IPS DF 19.7 (cell line): ENCODE results near the gene USP3.
"Not testable (repeated sequence)": the region's sequence is repeated elsewhere in the genome, so short reads cannot be mapped to it uniquely, and the experiment has no call there.

ENCODE experiments used
- DNase-seq: peaks from one replicate; pipeline ENCODE4 v3.0.0-alpha.2; 2013; ENCODE audit warnings: low read depth, low spot score

Gene USP3

DNA sequence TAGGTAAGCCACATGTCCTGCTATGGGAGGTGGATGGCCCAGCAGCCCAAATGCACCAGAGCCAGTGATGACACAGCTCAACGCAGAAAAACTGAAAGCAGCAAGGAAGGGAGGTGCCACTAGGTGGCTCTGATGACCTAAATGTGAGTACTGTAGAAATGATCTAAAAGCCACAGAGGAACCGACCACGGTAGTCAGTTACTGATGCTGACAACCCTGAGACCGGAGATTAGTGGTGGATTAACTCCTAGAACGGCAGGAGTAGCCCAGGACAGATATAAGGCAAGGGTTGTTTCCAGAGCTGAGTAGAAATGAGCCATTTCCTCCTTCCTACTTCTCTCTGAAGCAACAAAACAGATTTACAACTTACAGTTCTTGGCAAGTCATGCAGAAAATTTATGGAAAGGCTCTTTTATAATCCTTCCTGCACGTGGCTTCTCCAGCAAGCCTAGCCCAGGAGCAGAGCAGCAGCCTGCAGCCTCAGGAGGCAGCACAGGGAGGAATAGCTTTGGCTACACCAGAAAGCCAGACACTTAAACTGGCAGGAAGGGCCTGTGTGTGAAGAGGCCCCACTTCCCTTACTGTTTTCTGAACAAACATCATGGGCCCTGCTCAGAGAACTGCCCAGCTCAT lies 105.9 kb downstream of the USP3 start:
- peak; percentile 80 for DNase-seq

DNA sequence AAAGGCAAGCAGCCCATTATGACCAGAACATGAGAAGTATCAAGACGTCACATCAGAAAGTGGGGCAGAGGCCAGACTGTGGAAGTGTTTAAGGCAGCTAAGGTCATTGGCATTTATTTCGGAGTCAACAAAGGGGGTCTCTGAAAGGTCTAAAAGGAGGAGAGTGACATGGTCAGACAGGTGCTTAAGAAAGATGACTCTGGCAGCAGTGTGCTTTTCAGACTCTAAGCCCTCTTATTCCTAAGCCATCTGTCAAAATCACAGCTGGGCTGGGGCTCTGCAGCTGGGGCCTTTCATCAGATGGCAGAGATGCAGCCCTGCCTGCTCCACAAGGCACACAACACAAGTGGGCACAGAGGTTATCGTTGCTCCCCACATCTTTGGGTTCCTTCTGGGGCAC lies 106.8 kb downstream of the USP3 start:
- DNase-seq: no peak

DNA sequence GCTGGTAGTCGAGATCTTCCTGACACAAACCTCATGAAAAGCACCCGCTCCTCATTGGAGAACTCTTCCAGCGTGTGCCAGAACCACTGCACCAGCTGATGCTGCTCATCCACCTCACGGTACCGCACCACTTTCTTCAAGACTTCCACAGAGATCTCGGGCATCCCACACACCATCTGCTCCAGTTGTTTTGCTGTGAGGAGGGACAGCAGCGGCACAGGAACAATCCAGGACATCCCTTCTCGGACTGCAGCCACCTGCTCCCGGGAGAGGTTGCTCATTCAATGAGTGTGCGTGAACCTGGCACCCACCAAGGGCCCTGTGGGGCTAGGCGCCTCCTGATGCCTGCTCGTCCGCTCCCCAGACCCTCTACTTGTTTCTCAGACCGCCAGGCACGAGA lies 107.9 kb downstream of the USP3 start:
- DNase-seq: no peak

DNA sequence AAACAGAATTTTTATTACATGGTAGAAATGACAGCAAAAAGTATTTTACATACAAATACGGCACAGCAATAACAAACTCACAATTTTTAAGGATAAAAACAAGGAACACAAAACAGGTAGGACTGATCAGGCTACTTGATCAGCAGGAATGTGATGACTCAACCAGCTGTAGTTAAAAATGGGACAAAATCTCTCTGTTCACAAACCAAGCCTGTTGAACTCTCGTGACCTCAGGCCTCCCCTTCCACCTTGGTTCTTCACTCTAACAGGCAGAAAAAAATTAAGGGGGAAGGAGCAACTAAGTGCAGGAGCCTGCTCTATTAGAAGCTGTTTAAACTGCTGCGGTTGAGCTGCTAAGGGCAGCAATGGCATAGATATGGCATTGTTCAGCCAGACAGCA lies 111.5 kb downstream of the USP3 start:
- DNase-seq: no peak

DNA sequence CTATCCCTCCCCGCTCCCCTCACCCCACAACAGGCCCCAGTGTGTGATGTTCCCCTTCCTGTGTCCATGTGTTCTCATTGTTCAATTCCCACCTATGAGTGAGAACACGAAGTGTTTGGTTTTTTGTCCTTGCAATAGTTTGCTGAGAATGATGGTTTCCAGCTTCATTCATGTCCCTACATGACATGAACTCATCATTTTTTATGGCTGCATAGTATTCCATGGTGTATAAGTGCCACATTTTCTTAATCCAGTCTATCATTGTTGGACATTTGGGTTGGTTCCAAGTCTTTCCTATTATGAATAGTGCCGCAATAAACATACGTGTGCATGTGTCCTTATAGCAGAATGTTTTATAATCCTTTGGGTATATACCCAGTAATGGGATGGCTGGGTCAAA lies 112.8 kb downstream of the USP3 start:
- DNase-seq: not testable (repeated sequence)

DNA sequence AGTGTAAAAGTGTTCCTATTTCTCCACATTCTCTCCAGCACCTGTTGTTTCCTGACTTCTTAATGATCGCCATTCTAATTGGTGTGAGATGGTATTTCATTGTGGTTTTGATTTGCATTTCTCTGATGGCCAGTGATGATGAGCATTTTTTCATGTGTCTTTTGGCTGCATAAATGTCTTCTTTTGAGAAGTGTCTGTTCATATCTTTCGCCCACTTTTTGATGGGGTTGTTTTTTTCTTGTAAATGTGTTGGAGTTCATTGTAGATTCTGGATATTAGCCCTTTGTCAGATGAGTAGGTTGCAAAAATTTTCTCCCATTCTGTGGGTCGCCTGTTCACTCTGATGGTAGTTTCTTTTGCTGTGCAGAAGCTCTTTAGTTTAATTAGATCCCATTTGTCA lies 113.2 kb downstream of the USP3 start:
- DNase-seq: not testable (repeated sequence)

DNA sequence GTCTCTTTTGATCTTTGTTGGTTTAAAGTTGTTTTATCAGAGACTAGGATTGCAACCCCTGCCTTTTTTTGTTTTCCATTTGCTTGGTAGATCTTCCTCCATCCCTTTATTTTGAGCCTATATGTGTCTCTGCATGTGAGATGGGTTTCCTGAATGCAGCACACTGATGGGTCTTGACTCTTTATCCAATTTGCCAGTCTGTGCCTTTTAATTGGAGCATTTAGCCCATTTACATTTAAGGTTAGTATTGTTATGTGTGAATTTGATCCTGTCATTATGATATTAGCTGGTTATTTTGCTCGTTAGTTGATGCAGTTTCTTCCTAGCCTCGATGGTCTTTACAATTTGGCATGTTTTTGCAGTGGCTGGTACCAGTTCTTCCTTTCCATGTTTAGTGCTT lies 116.4 kb downstream of the USP3 start:
- DNase-seq: not testable (repeated sequence)

DNA sequence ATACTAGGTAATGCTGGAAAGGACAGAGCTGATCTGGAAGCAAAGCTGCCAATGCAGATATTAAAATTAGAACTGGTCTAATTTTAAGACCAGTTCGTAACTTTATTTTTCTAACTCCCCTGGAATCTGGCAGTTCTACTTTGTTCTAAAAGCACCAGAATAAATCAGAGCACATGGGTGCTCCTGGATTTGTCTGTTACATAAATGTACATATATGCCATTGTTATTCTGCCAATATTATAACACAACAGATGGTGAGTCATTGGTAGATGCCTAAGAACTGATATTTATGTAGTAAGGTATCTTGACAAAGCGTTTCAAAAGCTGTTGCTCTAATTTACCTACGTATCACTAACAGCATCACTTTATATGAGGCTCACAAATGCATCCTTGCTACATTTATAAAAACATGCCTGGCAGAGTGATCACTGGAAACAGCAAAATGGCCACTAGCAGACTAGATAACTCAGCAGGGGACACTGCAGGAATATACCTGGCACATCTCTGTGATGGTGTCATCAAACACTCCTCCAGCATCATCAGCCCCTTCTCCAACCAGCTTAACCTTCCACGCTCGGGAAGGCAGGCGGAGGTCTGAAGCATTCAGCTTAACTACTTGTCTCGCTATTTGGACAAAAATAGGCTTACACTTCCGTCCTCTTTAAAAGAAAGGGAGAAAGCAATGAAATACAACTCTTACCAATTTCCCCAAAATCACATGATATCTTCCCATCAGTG lies 119.0 kb downstream of the USP3 start:
- no peak for DNase-seq

DNA sequence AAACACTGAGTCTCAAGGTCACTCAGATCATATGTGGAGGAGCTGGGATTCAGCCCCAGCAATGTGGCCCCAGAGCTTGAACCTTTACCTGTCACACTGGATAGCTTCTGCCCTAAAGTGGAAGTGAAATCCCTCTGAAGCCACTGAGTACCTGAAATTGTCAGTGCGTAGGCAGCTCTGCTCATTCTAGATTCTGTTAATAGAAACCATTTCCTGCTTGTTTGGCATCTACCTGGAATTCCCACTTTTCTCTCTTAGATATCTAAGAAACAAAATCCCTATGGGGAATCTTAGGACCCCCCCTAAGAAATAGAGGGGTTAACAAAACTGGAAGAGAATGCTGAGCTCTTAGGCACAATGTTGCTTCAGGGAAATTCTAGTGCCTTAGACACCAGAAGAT lies 122.6 kb downstream of the USP3 start:
- DNase-seq: no peak

DNA sequence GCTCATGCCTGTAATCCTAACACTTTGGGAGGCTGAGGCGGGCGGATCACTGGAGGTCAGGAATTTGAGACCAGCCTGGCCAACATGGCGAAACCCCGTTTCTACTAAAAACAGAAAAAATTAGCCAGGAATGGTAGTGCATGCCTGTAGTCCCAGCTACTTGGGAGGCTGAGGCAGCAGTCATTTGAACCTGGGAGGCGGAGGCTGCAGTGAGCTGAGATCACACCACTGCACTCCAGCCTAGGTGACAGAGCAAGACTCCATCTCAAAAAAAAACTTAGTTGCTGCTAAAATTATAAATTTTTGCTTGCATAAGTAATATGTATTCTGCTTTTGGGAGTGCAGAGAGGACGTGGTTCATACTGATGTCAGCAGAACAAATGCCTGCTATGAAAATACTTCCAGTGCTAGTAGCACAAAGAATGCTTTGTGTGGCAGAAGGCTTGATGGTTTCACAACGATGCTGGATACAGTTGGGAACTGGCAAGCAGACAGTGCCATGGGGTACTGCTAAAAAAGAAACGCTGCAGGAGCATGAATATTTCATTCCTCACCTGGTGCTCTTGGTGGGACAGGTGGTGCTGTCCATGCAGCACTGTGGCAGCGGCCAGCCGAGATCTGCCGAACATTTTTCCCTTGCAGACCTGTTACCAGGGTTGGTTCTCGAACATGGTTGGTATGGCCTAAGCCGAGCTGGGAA lies 123.9 kb downstream of the USP3 start:
- DNase-seq: no peak

DNA sequence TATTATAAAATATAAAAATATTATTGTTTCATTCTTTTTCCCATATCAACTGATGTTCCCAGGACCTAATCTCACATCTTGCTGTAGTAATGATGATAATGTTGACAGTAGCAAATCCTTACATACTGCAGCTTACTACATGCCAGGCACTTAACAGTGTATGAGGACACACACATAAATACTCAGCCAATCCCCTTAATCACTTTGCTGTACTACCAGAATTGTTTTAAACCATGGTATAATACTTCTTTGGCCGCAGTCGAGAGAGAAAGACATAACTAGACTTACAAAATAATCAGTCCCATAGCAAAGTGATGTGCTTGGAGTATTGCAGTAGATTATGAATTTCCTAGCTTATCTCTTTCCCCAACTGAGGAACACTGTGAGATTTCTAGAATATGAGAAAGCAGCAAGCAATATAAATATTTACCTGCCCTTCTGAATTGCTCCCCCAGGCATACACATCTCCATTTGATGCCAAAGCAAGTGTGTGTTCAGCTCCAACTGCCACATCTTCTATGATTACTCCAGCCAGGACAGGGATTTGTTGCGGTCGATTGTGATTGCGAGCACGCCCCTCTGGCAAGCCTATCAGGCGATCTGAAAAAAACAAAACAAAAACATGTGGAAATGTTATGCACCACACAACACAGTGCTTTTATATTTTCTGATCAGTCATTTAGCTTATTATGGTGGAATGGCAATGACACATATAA lies 125.8 kb downstream of the USP3 start:
- no peak for DNase-seq

DNA sequence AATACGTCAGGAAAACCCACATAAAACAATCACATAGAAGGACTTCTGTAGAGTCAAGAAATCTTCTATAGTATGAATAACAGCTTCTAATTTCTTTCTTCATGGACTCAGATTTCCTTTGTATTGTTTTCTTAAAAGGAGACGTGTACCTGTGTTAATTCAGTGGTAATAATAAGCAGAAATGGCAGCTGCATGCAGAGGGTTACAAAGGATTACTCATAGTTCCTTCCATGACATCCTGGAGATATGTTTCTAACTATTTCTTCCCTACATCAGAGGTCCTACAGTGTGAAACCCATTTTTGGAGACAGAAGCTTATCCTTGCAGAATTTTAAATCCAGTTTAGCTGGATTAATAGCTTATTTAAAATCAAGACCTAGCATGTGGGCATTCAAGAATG lies 128.9 kb downstream of the USP3 start:
- no peak for DNase-seq

DNA sequence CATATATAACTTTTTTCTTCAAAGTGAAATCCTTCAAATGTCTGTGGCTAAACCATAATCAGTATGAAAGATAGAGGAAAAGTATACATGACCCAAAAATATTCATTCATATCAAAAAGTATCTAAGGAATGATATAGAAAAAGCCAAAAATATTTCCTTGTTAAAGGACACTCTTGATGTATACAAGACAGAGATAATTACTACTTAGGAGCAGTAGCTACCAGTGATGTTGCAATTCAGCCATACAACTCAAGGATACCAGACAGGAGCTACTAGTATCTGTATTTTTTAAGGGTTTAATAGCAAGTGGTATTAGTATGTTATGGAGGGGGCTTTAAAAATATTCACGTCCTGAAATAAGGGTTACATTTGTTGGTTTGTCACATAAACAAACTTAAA lies 129.8 kb downstream of the USP3 start:
- no peak for DNase-seq

DNA sequence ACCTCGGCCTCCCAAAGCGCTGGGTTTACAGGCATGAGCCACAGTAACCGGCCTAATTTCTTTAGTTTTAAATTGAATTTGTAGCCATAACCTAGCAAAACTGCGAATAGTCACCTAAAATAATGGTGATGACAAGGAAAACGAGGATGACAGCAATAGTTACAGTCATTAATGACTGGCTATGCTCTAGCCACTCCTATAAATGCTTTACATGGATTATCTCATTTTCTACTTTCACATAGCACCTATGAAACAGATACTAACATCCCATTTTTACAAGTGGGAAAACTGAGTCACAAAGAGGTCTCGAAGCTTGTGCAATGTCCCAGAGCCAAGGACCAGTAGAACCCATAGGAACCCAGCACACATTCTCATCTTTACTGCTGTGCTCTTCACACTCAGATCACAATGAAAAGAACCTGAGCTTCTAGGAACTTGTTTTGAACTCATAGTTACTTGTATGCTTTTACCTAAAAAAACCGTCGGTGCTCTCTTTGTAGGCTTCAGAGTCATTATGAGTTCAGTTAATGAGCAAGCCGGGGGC lies 132.2 kb downstream of the USP3 start:
- DNase-seq: no peak

DNA sequence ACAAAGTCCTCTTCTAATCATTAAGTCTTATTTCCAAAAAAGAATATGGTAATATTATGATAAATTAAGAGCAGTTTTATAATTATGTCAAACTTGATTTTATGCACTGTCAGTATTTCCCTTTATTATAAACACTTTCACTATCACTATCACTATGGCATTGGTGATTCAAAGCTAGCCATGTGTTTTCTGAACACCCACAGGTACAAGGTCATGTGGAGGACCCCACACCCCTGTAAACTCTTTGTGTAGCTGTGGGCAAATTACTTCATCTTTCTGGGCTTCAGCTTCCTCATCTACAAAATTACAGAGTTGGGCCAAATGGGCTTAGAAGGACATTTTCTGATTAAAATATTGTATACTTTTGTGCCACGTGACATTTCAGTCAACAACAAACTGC lies 134.4 kb downstream of the USP3 start:
- no peak for DNase-seq

DNA sequence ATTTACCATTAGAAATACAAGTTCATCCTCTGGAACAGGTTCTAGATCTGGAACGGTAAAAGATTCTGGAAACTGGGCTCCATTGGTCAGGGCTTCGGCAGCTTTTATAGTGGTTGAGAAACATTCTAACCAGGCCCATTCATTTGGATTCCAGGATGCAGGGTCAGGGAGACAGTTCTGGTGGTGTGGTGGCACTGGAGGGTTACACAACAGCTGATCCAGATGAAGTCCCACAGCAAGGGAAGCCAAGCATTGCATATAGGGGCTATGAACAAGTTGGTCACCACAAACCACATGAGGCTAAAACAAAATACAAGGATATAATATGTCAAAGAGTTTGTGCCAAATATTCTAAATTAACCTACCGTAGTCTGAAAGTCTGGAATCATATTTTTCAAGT lies 135.8 kb downstream of the USP3 start:
- DNase-seq: no peak
